ENCODE results near the gene ADARB1. TPM values are rescaled to one million over a fixed set of nuclear protein-coding genes. Genes with fewer than 3 reads are reported as not detected.
A peak's percentile ranks its signal among the peaks of the same experiment; 100 is the strongest.

The ADARB1 gene
- polyA plus RNA-seq, 1 of the 3 experiments (the other 2 are of a cell fraction): 7.8 TPM

DNA sequence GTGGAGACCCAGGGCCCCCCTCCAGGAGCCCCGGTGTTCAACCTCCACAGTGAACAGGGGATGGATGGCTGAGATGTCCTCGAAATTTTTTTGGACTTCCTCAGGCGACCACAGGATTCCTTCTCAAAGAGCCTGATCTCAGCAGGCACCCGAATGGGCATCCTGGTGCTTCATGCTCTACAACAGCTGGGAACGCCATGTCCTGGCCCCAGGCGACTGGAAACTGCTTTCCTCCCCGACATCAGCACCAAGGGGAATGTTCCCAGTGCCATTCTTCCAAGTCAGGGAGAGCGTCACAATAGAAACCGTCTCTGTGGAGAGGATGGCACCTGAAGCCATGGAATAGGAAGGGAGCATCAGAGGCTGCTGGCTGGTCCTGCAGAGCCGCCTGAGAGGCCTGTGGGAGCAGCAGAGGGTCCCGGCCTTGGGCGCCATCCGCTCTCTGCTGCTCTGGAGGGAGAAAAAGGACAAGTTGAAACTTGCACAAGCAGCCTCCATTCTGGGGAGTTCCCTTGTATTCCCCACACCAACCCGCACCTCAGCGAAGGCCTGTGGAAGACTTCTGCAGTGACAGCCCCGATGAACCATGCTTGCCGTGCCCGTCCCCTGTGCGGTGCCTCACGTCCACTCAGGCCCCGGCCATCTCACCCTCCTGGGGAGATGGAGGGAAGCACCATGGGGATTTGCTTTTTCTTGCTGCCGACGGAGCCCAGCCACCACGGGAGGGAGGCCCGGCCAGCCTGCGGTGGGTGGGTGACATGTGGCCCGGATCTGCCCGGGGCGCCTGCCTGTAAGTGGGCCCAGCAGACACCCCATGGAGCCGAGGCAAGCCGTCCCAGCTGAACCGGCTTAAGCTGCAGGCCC, 2.3 kb upstream of the ADARB1 start:
- H3K4me1 ChIP-seq (ENCODE audit: control insufficient read depth in 1 of 2, insufficient read depth in 2 of 2, low read depth in 1 of 2, low read length in 1 of 2): peaks cover 5 to 38% of the 10 kb centered on the region in 2 experiments; a peak in 3 of 4 replicates
- peaks cover 13% of the 10 kb centered on the region; the same call in 1 of the 2 replicates for H3K79me2 ChIP-seq (ENCODE audit: insufficient read depth)
- H3K9me3 ChIP-seq: no peaks in the 10 kb centered on the region
- ChIA-PET CTCF (interaction anchor here (1.0 to 1.3 kb wide), 2 partner anchors 26 to 57 kb away, joined by 3 read pairs; no protein-coding TSS in a partner anchor), POLR2A (no interaction called here)
- no peak for DNase-seq
- TF ChIP-seq RCOR1 (IDR thresholded peaks at IDR 0.05; ENCODE audit: low read length) (no peak), TCF12 (IDR thresholded peaks at IDR 0.05) (no peak), EZH2phosphoT487 (IDR thresholded peaks at IDR 0.05; ENCODE audit: borderline replicate concordance, low read depth) (no peak), FOSL2 (IDR thresholded peaks at IDR 0.05; ENCODE audit: borderline replicate concordance, low read depth) (no peak), SMC3 (IDR thresholded peaks at IDR 0.05; ENCODE audit: low read depth, low read length) (no peak), JUND (IDR thresholded peaks at IDR 0.05) (no peak), FOXM1 (IDR thresholded peaks at IDR 0.05; ENCODE audit: low read depth) (no peak)
- TF ChIP-seq, protein P1, sequence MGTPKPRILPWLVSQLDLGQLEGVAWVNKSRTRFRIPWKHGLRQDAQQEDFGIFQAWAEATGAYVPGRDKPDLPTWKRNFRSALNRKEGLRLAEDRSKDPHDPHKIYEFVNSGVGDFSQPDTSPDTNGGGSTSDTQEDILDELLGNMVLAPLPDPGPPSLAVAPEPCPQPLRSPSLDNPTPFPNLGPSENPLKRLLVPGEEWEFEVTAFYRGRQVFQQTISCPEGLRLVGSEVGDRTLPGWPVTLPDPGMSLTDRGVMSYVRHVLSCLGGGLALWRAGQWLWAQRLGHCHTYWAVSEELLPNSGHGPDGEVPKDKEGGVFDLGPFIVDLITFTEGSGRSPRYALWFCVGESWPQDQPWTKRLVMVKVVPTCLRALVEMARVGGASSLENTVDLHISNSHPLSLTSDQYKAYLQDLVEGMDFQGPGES (IDR thresholded peaks at IDR 0.05; ENCODE audit: low read depth, low read length): no peak
- TF ChIP-seq, protein P2, sequence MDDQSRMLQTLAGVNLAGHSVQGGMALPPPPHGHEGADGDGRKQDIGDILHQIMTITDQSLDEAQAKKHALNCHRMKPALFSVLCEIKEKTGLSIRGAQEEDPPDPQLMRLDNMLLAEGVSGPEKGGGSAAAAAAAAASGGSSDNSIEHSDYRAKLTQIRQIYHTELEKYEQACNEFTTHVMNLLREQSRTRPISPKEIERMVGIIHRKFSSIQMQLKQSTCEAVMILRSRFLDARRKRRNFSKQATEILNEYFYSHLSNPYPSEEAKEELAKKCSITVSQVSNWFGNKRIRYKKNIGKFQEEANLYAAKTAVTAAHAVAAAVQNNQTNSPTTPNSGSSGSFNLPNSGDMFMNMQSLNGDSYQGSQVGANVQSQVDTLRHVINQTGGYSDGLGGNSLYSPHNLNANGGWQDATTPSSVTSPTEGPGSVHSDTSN (IDR thresholded peaks at IDR 0.05): no peak
- no peaks in the 10 kb centered on the region for H3K9me2 ChIP-seq
- H3K4me3 ChIP-seq (ENCODE audit: low read depth in 2 of 2, low read length in 1 of 2): no peak overlapping the region
- peaks cover 3% of the 10 kb centered on the region for H3F3A ChIP-seq (replicated peaks; ENCODE audit: insufficient read depth)
- no peaks in the 10 kb centered on the region for H3K36me3 ChIP-seq (replicated peaks in 1 of 2; ENCODE audit: control insufficient read depth in 1 of 2, insufficient read depth in 2 of 2, low read length in 1 of 2)
- 94% methylated on average over 10 of the region's 32 CpGs for WGBS (ENCODE audit: low lambda C conversion rate)
- no peaks in the 10 kb centered on the region for H3K27me3 ChIP-seq (ENCODE audit: insufficient read depth)
- no peak overlapping the region for H3K27ac ChIP-seq (ENCODE audit: low read depth in 2 of 2, low read length in 1 of 2)
- H3K9ac ChIP-seq: no peak overlapping the region
- H4K20me1 ChIP-seq (ENCODE audit: insufficient read depth): no peaks in the 10 kb centered on the region
- no peak overlapping the region for H3K4me2 ChIP-seq
- no peak overlapping the region for H2AFZ ChIP-seq (ENCODE audit: low read depth)

DNA sequence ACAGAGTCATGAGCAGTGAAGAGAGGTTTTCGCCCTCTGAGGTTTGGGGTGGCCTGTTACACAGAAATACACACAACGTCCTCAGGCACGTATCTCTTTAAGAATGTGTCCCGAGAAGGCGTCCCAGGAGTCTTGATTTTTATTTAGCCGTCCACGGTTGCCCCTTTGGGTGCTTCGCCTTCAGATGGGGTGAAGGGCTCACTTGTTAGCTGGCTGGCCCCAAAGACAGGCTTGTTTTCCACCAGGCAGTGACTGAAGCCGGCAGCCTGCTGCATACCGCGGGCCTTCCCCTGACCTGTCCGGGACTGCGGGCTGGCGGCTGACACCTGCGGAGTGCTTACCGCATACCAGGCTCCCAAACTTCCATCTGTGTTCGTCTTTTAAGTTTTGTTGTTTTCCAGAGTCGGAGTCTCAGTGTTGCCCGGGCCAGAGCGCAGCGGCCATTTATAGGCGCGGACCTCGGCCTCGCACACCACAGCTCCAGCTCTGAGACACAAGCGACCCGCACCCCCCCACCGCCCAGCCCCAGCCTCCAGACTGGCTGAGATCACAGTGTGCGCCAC, 1.6 kb upstream of the ADARB1 start:
- no peak overlapping the region for H3K9ac ChIP-seq
- H3K27ac ChIP-seq (ENCODE audit: low read depth in 2 of 2, low read length in 1 of 2): no peak overlapping the region
- peaks cover 5 to 31% of the 10 kb centered on the region in 2 experiments; a peak in 3 of 4 replicates for H3K4me1 ChIP-seq (ENCODE audit: control insufficient read depth in 1 of 2, insufficient read depth in 2 of 2, low read depth in 1 of 2, low read length in 1 of 2)
- H3F3A ChIP-seq (replicated peaks; ENCODE audit: insufficient read depth): peaks cover 3% of the 10 kb centered on the region
- H3K79me2 ChIP-seq (ENCODE audit: insufficient read depth): peaks cover 20% of the 10 kb centered on the region; the same call in 1 of the 2 replicates
- 98% methylated on average over 28 of the region's 29 CpGs for WGBS (ENCODE audit: low lambda C conversion rate)
- ChIA-PET CTCF (interaction anchor here (0.9 to 2.7 kb wide), 4 partner anchors 25 to 65 kb away, joined by 3 to 19 read pairs (median 3); no protein-coding TSS in a partner anchor), POLR2A (no interaction called here)
- DNase-seq: no peak
- H2AFZ ChIP-seq (ENCODE audit: low read depth): no peak overlapping the region
- no peaks in the 10 kb centered on the region for H4K20me1 ChIP-seq (ENCODE audit: insufficient read depth)
- H3K9me2 ChIP-seq: no peaks in the 10 kb centered on the region
- TF ChIP-seq YY1 (IDR thresholded peaks at IDR 0.05; ENCODE audit: low read depth): no peak
- TF ChIP-seq FOXJ3 (CRISPR knock-in tag; IDR thresholded peaks at IDR 0.05): no peak
- TF ChIP-seq SMC3 (IDR thresholded peaks at IDR 0.05; ENCODE audit: low read depth, low read length): no peak
- TF ChIP-seq, protein P3, sequence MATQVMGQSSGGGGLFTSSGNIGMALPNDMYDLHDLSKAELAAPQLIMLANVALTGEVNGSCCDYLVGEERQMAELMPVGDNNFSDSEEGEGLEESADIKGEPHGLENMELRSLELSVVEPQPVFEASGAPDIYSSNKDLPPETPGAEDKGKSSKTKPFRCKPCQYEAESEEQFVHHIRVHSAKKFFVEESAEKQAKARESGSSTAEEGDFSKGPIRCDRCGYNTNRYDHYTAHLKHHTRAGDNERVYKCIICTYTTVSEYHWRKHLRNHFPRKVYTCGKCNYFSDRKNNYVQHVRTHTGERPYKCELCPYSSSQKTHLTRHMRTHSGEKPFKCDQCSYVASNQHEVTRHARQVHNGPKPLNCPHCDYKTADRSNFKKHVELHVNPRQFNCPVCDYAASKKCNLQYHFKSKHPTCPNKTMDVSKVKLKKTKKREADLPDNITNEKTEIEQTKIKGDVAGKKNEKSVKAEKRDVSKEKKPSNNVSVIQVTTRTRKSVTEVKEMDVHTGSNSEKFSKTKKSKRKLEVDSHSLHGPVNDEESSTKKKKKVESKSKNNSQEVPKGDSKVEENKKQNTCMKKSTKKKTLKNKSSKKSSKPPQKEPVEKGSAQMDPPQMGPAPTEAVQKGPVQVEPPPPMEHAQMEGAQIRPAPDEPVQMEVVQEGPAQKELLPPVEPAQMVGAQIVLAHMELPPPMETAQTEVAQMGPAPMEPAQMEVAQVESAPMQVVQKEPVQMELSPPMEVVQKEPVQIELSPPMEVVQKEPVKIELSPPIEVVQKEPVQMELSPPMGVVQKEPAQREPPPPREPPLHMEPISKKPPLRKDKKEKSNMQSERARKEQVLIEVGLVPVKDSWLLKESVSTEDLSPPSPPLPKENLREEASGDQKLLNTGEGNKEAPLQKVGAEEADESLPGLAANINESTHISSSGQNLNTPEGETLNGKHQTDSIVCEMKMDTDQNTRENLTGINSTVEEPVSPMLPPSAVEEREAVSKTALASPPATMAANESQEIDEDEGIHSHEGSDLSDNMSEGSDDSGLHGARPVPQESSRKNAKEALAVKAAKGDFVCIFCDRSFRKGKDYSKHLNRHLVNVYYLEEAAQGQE (IDR thresholded peaks at IDR 0.05; ENCODE audit: low read depth, low read length): no peak
- no peak for TF ChIP-seq GABPA (IDR thresholded peaks at IDR 0.05; ENCODE audit: low read depth)
- H3K4me3 ChIP-seq (ENCODE audit: low read depth in 2 of 2, low read length in 1 of 2): no peak overlapping the region; a peak in 1 of 4 replicates
- H3K27me3 ChIP-seq (ENCODE audit: insufficient read depth): no peaks in the 10 kb centered on the region
- no peaks in the 10 kb centered on the region for H3K36me3 ChIP-seq (replicated peaks in 1 of 2; ENCODE audit: control insufficient read depth in 1 of 2, insufficient read depth in 2 of 2, low read length in 1 of 2)
- no peaks in the 10 kb centered on the region for H3K9me3 ChIP-seq
- peak overlapping the region; percentile 76; the same call in 1 of the 2 replicates for H3K4me2 ChIP-seq
